K562 (cell line): ENCODE data around the gene KCTD19.

Experiments
- CBX5 ChIP-seq: IDR thresholded peaks from 2 replicates; pipeline ENCODE4 v1.6.1; 2014; ENCODE audit warnings: low read depth, borderline replicate concordance
- LCOR ChIP-seq: sonication (generic); formaldehyde crosslinking; IDR thresholded peaks from 2 replicates; pipeline ENCODE4 v1.8.0; 2022; ENCODE audit warnings: mild to moderate bottlenecking, missing genetic modification reagents
- TAF15 ChIP-seq: fragments of 200-400 bp; formaldehyde crosslinking; IDR thresholded peaks from 2 replicates; pipeline ENCODE4 v1.6.1; 2017; ENCODE audit warnings: mild to moderate bottlenecking, low read depth, low read length, moderate library complexity
- ZNF224 ChIP-seq: sonication (generic); formaldehyde crosslinking; IDR thresholded peaks from 2 replicates; pipeline ENCODE4 v1.8.0; 2022; ENCODE audit warnings: mild to moderate bottlenecking, missing genetic modification reagents
- TF ChIP-seq, protein P1 (sequence below): fragments of 450-650 bp; IDR thresholded peaks from 2 replicates; pipeline ENCODE4 v1.6.1; 2016; ENCODE audit warnings: antibody characterized with exemption

DNA sequence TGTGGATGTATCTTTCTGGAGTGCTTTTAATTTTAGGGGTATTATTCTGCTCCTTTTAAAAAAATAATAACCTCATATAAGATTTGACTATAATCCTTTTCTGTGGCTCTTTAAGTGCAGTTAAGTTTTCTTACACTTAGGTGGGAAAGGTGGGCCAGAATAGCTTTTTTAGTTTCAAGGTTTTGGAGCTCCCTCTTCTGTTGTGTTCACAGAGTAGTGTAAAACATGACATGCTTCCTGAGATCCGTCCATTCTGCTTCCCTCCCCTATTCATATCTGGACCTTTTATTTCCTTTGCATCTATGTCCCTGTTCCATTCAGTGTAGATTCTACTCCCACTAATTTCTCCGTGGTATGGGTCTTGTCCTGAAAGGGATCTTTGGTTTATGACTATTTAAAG lies 12.9 kb upstream of the KCTD19 start:
- TF ChIP-seq, protein P1, sequence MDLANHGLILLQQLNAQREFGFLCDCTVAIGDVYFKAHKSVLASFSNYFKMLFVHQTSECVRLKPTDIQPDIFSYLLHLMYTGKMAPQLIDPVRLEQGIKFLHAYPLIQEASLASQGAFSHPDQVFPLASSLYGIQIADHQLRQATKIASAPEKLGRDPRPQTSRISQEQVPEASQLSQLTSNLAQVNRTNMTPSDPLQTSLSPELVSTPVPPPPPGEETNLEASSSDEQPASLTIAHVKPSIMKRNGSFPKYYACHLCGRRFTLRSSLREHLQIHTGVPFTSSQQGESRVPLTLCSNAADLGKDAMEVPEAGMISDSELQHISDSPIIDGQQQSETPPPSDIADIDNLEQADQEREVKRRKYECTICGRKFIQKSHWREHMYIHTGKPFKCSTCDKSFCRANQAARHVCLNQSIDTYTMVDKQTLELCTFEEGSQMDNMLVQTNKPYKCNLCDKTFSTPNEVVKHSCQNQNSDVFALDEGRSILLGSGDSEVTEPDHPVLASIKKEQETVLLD = no peak
- TF ChIP-seq TAF15 = no peak
- TF ChIP-seq CBX5 = no peak
- no peak for TF ChIP-seq LCOR
- no peak for TF ChIP-seq ZNF224 (CRISPR knock-in tag)
